GM19328 (cell line): Measurements from ENCODE around the gene EMX1.
"Not testable (repeated sequence)": the region's sequence is repeated elsewhere in the genome, so short reads cannot be mapped to it uniquely, and the experiment has no call there.

Experiments
- ATAC-seq: cut with Tn5 transposase; IDR thresholded peaks from one replicate; pipeline ENCODE4 v1.9.1; 2021; ENCODE audit warnings: mild to moderate bottlenecking, moderate library complexity; ENCODE audit not compliant: unreplicated experiment

EMX1 gene

DNA sequence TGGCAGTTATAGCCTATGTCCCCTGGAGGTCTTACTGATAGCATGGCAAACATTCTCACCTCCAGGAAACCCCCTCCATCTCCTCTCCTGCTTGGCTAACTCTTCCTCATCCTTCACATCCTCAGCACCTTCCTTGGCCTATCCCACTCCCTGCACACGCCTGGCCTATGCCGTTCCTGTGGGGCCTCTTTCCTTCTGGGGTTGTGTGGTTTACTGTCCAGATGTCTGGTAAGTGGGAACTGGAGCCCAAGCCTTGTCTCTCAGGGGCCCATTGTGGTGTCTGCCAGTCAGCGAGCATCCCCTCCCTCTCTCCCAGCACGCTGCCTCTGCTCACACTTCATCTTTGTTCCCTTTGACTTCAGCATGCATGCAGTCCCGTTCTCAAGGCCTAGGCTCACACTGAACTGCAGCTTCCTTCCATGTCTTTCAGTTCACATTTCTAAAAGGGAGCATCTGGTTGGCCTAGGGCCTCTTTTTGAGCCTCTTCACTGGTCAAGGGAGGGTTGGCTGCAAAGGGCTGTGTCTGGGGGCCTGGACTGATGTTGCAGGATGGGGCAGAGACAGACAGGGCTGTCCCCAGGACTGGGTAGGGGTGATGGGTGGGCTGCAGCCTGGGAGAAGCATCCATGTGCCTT is 17.0 kb upstream of the EMX1 start:
- ATAC-seq, result no peak

DNA sequence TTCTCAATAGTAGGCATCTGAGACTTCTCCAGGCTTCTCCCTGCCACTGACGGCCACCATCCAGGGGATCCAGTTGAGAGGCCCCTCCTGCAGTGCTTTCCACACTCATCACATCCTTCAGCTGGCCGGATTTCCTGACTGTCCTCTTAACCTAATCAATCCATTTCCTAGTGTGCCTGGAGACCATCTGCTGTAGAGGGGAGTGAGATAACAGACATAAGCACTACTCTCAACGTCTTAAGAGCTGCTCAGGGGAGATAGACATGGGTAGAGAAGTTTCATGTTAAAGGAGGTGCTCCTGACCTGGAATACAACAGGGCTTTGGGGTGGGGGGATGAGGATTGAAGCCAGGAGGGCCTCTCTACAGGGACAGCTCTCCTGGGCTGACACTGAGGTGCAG is 15.9 kb upstream of the EMX1 start:
- no peak for ATAC-seq

DNA sequence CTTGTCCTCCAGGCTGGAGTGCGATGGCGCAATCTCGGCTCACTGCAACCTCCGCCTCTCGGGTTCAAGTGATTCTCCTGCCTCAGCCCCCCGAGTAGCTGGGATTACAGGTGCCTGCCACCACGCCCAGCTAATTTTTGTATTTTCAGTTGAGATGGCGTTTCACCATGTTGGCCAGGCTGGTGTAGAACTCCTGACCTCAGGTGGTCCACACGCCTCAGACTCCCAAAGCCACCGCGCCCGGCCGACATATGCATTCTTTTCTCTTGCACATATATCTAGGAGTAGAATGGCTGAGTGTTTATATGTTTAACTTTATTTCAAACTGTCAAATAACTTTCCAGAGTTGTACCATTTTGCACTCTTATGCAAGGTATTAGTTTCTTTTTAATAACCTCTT is 9.9 kb upstream of the EMX1 start:
- not testable (repeated sequence) for ATAC-seq

DNA sequence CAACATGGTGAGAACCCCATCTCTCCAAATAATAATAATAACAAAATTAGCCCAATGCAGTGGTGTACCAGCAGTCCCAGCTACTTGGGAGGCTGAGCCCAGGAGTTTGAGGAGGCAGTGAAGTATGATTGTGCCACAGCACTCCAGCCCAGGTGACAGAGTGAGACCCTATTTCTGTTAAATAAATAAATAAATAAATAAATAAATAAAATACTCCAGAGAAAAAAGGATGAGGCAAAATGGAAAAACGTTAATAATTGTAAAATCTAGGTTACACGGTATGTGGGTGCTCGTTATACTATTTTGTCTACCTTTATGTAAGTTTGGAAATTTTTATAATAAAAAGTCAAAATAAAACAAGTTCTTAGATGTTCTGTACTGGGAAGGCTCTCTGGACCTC is 8.6 kb upstream of the EMX1 start:
- no peak for ATAC-seq

DNA sequence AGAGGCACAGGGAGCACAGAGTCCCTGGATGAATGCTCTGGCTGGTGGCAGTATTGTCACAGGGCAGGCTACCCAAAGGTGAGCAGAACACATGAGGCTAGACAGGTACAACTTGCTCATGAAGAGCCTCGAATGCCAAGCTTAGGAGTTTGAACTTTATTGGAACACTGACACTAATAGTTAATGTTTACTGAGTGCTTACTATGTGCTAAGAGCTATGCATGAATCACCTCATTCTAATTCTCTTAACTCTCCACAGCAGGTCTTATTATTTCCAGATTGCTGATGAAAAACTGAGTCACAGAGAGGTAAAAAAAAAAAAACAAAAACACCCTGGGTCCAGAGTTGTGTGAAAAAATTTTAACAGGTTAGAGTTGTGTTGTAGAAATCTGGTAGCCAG is 6.1 kb upstream of the EMX1 start:
- ATAC-seq, result no peak

DNA sequence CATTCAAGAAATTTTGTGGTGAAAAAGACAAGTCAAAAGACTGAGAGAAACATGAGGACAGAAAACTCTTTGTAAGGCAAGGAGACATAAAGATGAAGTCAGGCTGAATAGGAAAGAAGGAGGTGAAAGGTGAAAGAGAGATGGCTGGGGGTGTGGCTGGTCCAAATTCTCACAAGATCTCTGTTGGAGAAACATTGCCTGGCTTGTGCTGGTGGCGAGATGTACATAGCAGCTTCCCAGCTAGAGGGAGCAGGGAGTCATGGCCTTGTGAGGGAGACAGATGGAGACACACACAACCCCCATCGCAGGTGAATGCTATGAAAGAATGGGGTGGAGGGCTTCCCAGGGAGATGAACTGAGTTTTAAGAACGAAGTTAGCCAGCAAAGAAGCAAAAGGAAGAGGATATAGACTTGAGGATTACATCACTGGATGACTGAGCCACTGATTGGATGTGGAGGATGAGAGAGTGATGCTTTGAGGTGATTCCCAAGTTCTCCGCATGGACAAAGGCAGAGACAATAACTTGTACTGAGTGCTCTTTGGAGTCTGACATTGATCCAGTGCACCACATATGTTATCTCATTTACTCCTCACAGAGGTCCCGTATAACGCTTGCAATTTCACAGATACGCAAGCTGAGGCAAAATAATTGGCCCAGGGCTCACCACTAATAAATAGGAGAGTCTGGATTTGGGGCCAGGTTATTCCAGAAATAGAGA is 3.7 kb upstream of the EMX1 start:
- ATAC-seq, result no peak

DNA sequence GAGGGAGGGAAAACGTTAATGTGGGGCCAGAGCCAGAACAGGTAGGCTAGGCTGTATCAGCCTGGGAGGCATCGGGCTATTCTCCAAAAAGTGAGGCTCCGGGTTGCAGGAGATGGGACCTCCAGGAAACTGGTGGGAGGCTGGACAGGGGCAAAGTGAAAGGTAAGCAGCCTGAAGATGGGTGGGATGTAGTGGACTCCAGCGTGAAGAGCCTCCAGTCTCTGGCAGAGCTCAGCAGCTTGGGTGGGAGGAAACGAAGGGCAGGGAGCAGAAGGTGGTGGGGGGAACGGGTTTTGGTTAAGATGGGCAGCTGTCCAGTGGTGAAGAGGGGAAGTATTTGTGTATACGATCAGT is 3.1 kb upstream of the EMX1 start:
- ATAC-seq, result no peak

DNA sequence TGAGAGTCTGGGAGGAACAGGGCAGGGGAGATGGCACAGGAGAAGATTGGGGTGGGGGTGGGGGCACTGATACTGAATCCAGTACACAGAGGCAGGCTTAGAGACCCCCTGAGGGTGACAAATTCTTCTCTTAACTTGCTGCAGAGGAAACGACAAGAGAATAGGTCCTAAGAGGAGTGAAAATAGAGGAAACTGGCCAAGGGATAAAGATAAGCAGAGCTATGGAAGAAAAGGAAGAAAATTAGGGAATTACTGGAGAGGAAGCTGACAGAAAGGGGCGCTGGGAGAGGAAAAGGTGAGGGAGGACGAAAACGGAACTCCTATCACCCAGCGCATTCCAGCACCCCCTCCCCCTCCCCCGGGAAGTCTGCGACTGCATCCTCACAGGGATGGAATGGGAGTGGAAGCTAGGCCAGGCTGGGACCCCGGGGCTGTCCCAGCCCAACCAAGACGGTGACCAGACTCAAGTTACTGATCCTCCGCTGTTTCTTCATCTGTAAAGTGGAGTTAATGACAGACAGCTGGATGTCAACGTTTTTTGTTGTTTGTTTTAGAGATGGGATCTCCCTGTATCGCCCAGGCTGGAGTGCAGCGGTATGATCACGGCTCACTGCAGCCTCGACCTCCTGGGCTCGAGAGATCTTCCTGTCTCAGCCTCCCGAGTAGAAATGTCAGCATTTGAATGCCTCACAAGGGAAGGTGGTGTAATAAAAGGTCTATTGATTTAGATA is 2.6 kb upstream of the EMX1 start:
- no peak for ATAC-seq

DNA sequence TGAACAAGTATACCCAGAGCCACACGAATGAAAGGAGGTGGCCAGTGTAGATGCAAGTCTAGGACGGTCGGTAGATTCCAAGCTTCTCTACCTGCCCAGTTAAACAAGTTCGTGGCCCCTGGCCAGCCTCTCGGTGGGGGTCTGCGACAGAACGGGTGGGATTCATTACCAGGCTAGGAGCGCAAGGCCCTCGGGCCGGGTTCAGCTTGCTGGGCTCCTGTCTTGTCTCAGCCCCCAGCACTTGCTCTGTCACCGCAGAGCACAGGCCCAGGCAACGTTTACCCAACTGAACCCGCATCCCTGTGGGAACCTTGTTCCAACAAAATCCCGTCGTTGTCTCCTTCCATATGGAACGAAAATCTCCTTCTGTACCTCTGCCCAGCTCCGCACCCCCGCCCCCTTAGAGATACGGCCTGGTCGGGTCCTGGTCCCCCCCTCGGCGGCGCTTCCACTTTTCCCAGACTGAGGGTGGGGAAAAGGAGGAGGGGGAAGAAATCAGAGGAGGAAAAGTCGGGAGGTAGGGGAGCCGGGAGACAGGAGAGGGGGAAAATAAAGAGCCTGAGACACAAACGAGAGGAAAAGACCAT is 1.9 kb upstream of the EMX1 start:
- no peak for ATAC-seq

DNA sequence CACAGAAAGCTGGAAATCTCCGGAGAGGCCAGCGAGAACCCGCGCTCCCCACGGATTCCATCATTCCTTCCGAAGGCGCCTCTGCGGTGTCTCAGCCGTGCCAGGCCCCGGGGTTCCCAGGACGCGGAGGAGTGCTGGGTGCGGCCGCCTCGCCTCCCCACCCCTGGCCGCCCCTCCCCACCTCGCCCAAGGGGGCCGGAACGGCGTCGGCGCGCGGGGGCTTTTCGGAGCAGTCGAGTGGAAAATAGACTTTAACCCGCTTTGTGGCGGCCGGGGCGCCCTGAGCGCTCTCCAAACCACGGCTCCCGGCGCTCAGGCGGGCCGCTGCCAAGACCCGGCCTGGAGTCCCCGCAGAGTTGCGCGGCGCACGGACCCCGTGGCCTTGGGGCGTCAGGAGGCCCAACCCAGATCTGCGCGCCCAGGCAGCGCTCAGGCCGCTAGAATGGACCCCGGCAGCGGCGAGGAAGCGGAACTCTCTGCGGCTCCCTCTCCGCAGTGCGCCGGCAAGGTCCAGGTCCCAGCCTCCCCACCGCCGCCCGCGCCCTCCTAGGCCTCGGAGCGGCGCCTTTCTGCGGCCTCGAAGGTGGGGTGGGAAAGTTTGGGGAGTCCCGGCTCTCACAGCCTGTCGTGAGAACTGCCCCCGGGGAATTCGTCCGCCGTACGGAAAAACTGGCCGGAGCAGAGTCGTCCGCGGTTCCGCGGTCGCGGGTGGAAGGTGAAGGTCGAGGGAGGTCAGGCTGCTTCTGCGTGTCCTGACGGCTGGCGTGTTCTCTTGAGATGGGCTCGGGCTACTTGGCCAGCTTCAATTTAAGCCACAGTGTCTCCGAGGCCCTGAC is 1.2 kb upstream of the EMX1 start:
- peak; percentile 53 for ATAC-seq

DNA sequence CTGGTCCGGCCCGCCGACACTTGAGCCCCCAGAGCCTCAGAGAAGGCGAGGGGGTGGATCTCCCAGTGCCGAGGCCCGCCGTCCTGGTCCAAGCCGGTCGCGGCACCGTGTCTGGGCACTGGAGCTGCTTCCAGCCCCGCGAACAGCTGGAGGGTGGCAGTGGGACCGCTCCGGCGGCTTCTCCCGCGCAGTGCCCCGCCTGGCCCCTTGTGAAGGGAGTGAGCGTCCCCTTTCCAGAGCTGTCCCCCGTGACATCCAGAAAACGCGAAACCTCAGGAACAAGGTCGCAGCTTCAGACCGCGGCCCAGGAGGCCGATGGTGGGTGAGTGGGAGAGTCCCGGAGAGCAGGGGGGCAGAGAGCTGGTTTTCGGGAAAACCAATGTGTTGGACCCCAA is 579 bp upstream of the EMX1 start:
- ATAC-seq, result no peak

DNA sequence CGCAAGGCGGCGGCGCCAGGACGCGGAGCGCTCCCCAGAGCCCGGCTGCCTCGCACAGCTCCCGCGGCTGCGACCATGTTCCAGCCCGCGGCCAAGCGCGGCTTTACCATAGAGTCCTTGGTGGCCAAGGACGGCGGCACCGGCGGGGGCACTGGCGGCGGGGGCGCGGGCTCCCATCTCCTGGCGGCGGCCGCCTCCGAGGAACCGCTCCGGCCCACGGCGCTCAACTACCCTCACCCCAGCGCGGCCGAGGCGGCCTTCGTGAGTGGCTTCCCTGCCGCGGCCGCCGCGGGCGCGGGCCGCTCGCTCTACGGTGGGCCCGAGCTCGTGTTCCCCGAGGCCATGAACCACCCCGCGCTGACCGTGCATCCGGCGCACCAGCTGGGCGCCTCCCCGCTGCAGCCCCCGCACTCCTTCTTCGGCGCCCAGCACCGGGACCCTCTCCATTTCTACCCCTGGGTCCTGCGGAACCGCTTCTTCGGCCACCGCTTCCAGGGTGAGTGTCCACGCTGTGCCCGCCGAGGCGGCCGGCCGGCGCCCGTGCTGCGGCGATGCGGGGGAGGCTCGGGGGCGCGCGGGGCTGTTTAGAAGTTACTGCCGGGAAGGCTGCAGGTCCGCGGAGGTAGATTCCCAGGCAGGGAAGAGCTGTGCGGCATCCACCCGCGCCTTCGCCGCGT is 696 bp downstream of the EMX1 start:
- no peak for ATAC-seq

DNA sequence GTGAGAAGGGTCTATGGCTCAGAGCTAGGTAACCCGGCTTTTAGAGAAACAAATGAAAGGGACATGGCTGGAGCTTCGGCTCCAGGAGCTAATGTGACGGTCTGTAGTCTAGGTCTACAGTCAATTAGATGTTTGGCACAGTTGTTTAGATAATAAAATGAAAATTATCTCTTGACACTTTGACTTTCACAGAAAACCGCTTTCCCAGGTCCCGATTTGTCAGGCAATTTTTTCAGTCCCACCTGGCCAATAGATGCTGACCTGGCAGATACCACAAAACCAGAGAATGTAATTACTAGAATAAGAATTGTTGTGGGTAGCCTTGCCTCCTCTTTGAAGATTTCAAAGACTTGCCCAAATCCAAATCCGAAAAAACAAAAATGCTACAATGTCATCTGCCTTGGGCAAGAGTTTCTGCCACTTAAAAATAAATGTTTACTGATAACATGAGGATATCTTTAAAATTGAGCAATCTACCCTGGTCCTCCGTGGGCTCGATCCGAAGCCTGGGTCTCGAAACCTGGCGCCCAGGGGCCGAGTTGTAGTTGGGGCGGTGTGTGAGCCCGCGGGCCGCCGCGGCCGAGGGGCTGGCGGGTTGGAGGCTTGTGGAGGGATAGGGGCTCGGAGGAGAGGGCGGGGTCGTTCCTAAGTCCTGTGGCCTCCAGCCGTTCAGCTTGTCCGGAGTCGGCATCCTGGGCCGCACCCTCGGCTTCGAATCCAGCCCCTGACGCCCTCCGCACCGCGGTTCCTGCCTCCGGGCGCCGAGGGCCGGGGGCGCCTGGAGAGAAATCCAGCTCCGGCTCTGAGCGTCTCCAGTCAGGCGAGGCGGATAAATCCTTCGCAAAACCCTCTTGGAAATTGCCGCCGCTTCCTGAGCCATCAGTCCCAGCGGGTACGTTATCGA is 2.3 kb downstream of the EMX1 start:
- ATAC-seq, result no peak

DNA sequence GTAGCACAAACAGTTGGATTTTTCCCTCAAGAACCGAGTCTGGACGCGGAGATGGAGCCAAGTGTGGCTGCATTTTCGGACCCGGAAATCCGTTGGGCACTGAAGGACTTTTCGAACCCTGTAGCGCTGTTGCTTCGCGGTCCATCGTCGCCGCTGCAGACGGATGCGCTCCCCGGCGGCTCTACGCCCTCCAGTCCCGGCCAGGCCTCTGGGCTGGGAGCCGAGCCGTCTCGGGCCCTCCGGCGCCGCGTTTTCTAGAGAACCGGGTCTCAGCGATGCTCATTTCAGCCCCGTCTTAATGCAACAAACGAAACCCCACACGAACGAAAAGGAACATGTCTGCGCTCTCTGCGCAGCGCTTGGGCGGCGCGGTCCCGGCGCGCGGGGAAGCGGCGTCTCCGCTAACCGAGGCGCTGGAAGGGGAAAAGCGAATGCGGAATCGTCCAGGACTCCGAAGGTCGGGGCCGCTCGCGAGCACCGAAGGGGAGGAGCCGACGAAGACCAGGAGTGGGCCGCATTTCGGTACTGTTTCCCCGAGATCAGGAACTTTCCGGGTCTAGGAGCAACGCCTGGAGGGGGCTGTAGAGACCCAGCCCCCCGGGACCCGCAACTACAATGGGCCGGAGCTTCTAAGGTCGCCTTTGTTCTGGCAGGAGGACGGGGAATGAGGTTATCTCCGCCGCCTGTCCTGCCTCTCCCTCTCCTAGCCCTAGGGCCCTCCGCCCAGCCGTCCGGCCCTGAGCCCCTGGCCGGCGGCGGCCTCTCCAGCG is 3.2 kb downstream of the EMX1 start:
- ATAC-seq, result no peak

DNA sequence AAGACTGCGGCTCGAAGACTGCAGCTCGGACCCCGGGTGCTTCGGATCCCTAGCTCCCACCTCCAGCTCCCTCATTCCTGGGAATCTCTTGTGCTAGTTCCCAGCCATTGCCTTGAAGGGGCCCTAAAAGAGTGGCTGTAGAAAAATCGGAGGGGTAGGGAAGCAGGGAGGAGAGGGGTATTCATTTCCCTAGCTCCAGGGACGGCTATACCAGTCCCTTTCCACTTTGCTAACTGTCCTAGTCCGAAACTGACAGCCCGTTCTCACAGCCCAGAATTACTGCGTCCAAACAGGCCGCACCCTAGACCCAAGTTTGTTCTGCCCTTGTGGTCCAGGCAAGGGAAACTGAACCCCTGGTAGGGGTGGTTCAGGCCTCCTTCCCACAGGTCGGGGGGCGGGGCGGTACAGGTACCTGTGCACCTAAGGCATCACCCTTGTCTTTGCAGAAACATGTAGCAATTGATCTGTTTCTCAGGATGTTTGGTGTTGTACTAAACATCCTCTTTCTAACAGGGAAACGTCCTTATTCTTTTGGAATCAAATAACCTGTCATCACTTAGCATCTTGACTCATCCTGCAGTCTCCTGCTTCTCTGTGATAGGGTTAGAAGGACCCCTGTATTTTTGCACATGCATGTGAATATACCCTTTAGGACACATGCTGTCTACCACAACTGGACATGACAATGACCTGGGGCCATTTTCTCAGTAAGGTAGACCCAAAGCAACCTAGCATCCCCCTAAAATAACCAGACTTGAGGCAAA is 4.0 kb downstream of the EMX1 start:
- ATAC-seq, result no peak

DNA sequence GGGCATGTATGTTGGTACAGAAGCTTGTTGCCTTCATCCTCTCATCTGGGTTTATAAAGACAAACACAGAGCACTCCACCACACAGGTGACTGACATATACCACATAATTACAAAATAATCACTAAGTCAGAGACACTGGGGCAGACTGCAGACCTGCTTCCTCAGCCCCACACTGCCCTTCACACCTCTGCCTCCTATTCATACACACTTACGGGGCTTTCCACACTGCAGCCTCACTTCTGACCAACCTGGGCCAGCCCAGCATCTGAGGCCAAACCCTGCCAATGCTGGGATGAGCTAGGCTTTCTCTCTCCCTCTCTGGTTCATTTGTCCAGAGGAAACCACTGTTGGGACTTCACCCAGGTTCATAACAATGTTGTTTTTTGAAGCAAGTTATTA is 4.5 kb downstream of the EMX1 start:
- no peak for ATAC-seq

DNA sequence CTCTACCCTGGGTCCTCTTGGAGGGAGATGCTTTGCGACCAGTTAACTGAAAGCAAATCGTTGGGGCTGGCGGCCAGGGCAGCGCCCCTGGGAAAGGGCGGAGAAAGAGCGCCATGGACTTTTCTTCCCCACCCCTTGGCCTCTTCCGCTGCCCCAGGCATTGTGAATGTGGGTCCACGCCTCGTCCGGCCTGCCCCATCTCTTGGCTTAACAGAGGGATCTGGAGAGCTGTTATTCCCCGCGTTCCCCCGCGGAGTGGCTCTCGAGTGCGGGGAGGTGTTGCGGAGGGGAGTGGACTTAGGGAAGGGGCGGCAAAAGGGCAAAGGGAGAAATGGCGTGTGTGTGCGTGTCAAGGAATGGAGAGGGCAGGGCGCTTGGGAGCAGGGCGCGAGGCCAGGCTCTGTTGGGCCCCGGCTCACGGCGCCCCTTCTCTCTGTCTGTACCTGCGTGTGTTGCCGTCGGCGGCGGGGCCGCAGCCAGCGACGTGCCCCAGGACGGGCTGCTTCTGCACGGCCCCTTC is 6.6 kb downstream of the EMX1 start:
- ATAC-seq, result no peak
